Sigmoid colon (tissue), 4 donors: Measurements from ENCODE around the gene NCBP3.

Experiments
- CTCF ChIP-seq, 4 experiments: fragments of 450-650 bp in 3 of 4; fragments of 200-600 bp in 1 of 4; IDR thresholded peaks; one replicate each; pipeline ENCODE4 v1.5.1; 2016 to 2019; ENCODE audit warnings: antibody characterized with exemption in 4 of 4, mild to moderate bottlenecking in 3 of 4, moderate library complexity in 2 of 4
- EP300 ChIP-seq, 4 donors: sonication (generic); formaldehyde crosslinking; IDR thresholded peaks; one replicate each; pipeline ENCODE4 v1.6.1; 2017; ENCODE audit warnings: antibody characterized with exemption in 4 of 4
- POLR2AphosphoS5 ChIP-seq, 4 donors: sonication (generic); formaldehyde crosslinking; IDR thresholded peaks; one replicate each; pipeline ENCODE4 v1.6.1; 2017; ENCODE audit warnings: antibody characterized with exemption in 4 of 4

- TF ChIP-seq CTCF (IDR thresholded peaks at IDR 0.05) (no peak), EP300 (IDR thresholded peaks at IDR 0.05) (no peak), POLR2AphosphoS5 (IDR thresholded peaks at IDR 0.05) (no peak)
Observed at GRCh38 chr17:3814361-3814760, 31.7 kb downstream of the NCBP3 start.
